ENCODE results near the gene COL4A6.

DNA sequence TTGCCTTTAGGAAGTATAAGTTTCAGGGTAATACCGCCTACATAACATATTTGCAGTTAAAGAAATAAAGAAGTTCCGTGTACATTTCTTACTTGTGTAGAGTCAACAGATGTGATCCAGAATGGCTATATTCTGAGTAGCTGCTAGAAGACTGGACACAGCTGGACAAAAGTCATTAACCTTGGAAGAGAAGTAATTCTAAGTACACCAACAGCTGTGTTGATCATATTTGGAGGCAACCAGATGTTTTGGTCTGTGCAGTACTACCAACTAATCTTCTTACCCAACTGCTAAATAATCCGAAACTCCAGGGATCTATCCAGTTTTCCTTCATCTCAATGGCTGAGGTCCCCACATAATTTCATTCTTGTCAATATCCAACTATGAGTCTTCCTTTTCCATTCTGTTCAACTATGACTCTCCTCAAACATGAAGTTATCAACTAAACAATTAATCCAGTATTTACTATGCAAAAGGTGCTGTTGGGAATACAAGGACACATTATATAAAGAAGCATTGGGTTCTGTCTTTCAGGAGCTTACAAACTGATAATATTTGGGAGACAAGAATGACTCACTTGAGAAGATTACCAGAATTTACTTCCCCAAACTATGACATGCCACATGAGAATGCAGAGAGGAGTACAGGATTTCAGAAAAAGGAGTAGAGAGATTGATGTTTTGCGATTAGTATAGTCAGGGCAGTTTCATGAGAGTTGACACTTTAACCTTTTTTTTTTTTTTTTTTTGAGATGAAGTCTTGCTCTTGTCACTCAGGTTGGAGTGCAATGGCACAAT lies 78.2 kb downstream of the COL4A6 start:
- TF ChIP-seq, protein P1, sequence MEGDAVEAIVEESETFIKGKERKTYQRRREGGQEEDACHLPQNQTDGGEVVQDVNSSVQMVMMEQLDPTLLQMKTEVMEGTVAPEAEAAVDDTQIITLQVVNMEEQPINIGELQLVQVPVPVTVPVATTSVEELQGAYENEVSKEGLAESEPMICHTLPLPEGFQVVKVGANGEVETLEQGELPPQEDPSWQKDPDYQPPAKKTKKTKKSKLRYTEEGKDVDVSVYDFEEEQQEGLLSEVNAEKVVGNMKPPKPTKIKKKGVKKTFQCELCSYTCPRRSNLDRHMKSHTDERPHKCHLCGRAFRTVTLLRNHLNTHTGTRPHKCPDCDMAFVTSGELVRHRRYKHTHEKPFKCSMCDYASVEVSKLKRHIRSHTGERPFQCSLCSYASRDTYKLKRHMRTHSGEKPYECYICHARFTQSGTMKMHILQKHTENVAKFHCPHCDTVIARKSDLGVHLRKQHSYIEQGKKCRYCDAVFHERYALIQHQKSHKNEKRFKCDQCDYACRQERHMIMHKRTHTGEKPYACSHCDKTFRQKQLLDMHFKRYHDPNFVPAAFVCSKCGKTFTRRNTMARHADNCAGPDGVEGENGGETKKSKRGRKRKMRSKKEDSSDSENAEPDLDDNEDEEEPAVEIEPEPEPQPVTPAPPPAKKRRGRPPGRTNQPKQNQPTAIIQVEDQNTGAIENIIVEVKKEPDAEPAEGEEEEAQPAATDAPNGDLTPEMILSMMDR (IDR thresholded peaks at IDR 0.05), result no peak
- TF ChIP-seq POLR2A (IDR thresholded peaks at IDR 0.05), result no peak

Measured in thyroid gland (tissue), 4 donors.